Chondrocyte (in vitro differentiated cells): Measurements from ENCODE around the gene HNRNPAB. TPM values are rescaled to one million over a fixed set of nuclear protein-coding genes. Genes with fewer than 3 reads are reported as not detected.

Source experiments
- DNase-seq: peaks from one replicate; pipeline ENCODE4 v3.0.0; 2021; ENCODE audit warnings: mixed read lengths, low spot score
- H3K27ac Mint-ChIP-seq: one replicate; pipeline ENCODE4 v1.8.0; 2021; ENCODE audit warnings: mild to moderate bottlenecking, moderate library complexity, mixed read lengths; ENCODE audit not compliant: unreplicated experiment
- H3K27me3 Mint-ChIP-seq: 2 replicates; pipeline ENCODE4 v1.8.0; 2021; ENCODE audit warnings: low read depth, mixed read lengths
- H3K36me3 Mint-ChIP-seq: 2 replicates; pipeline ENCODE4 v1.8.0; 2021; ENCODE audit warnings: low read depth, mixed read lengths
- H3K4me1 Mint-ChIP-seq: 2 replicates; pipeline ENCODE4 v1.8.0; 2021; ENCODE audit warnings: low read depth, mild to moderate bottlenecking, mixed read lengths
- H3K4me3 Mint-ChIP-seq: one replicate; pipeline ENCODE4 v1.8.0; 2021; ENCODE audit warnings: mild to moderate bottlenecking, moderate library complexity, mixed read lengths; ENCODE audit not compliant: unreplicated experiment
- H3K9me3 Mint-ChIP-seq: 2 replicates; pipeline ENCODE4 v1.8.0; 2021; ENCODE audit warnings: low read depth, mixed read lengths
- total RNA-seq: library from RNA; stranded (reverse); gene quantifications from 3 replicates; pipeline ENCODE4 v1.2.1, GENCODE V29; 2021
- TF ChIP-seq, protein P1 (sequence below): fragments of 200-600 bp; sonication (generic); IDR thresholded peaks from 2 replicates; pipeline ENCODE4 v1.5.0; 2021; ENCODE audit warnings: antibody characterized with exemption, mild to moderate bottlenecking, moderate library complexity

The HNRNPAB gene
- total RNA-seq, 1 donor from 2014 or later, result 156 TPM

DNA sequence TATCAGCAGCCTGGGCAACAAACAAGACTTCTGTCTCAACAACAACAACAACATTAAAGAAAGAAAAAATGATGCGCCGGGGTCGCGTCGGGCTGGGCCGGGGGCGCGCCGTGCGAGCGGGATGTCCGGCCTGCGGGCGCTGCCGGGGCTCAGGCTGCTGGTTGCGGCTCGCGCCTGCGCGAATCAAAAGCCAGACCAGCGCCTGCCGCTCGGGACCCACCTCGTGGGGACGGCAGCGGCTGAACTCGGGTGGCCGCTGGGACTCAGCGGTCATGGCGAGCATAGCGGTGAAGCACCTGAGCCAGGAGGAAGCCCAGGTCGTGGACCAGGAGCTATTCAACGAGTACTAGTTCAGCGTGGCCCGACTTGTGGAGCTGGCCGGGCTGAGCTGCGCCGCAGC lies 38.8 kb upstream of the HNRNPAB start:
- Mint-ChIP-seq H3K27ac (no peak overlapping the region), H3K36me3 (no peaks in the 10 kb centered on the region), H3K9me3 (no peaks in the 10 kb centered on the region), H3K4me1 (peaks cover 6% of the 10 kb centered on the region), H3K4me3 (no peak overlapping the region), H3K27me3 (peaks cover 12% of the 10 kb centered on the region)
- TF ChIP-seq, protein P1, sequence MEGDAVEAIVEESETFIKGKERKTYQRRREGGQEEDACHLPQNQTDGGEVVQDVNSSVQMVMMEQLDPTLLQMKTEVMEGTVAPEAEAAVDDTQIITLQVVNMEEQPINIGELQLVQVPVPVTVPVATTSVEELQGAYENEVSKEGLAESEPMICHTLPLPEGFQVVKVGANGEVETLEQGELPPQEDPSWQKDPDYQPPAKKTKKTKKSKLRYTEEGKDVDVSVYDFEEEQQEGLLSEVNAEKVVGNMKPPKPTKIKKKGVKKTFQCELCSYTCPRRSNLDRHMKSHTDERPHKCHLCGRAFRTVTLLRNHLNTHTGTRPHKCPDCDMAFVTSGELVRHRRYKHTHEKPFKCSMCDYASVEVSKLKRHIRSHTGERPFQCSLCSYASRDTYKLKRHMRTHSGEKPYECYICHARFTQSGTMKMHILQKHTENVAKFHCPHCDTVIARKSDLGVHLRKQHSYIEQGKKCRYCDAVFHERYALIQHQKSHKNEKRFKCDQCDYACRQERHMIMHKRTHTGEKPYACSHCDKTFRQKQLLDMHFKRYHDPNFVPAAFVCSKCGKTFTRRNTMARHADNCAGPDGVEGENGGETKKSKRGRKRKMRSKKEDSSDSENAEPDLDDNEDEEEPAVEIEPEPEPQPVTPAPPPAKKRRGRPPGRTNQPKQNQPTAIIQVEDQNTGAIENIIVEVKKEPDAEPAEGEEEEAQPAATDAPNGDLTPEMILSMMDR, result no peak
- DNase-seq, result no peak

DNA sequence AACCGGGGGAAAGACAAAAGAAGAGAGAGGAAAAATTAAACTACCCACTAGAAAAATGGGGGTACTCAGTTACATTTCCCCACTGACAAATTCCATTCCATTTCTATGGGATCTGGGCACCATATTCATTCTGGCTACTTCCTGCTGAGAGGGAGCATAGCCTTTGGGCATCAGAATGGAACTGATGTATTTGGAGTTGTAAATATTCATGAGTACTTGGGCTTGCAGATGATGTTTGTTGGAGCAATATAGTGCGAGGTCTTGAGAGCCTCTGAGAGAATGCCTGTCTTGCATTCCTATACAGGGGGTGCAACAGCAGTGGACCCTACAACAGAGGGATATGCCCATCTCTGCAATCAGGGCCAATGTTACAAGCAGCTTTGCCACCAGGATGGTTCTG lies 33.9 kb upstream of the HNRNPAB start:
- H3K27ac Mint-ChIP-seq, result no peak overlapping the region
- no peaks in the 10 kb centered on the region for H3K27me3 Mint-ChIP-seq
- no peaks in the 10 kb centered on the region for H3K9me3 Mint-ChIP-seq
- TF ChIP-seq, protein P1, result no peak
- H3K4me1 Mint-ChIP-seq, result no peaks in the 10 kb centered on the region
- no peak overlapping the region for H3K4me3 Mint-ChIP-seq
- DNase-seq, result no peak
- H3K36me3 Mint-ChIP-seq, result no peaks in the 10 kb centered on the region

DNA sequence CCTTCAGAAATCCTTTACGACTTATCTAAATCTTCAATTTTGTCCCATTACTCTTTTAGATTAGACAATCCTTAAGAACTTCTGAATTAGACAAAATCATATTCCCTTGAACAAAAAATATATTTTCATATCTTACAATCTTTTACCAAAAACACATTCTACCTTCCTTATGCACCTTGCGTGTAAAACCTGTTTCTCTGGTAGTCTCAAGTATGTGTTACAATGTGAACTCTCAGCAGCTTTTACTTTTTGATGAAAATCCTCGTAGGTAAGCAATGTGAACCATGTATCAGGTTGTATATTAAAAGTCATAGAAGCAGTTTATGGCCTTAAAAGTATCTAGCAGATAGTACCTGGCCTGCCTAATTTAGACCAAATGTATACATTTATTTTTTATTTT lies 29.9 kb upstream of the HNRNPAB start:
- Mint-ChIP-seq H3K27me3 (no peaks in the 10 kb centered on the region), H3K36me3 (peaks cover 1% of the 10 kb centered on the region), H3K4me3 (no peak overlapping the region), H3K27ac (no peak overlapping the region), H3K9me3 (peaks cover 5% of the 10 kb centered on the region), H3K4me1 (no peaks in the 10 kb centered on the region)
- TF ChIP-seq, protein P1, result no peak
- no peak for DNase-seq

DNA sequence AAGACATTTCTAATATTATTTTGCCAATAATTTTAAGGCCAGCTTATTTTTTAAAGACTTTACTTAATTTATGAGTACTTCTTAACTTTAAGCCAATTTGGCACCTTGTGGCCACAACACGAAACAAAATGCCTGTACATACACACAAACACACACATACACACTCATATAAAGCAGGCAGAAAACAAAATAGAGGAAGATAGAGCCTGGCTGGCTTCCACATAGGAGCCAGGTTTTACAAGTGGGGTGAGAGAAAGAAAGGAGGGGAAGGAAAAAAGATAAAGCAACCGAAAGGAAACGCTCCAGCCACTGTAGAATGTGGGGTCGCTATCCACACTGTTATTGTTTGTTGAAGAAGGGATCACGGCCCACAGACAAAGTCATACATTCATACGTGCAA lies 27.5 kb upstream of the HNRNPAB start:
- Mint-ChIP-seq H3K27ac (no peak overlapping the region), H3K36me3 (peaks cover 1% of the 10 kb centered on the region), H3K4me3 (no peak overlapping the region), H3K27me3 (peaks cover 3% of the 10 kb centered on the region), H3K9me3 (peaks cover 9% of the 10 kb centered on the region), H3K4me1 (no peaks in the 10 kb centered on the region)
- DNase-seq, result no peak
- TF ChIP-seq, protein P1, result no peak

DNA sequence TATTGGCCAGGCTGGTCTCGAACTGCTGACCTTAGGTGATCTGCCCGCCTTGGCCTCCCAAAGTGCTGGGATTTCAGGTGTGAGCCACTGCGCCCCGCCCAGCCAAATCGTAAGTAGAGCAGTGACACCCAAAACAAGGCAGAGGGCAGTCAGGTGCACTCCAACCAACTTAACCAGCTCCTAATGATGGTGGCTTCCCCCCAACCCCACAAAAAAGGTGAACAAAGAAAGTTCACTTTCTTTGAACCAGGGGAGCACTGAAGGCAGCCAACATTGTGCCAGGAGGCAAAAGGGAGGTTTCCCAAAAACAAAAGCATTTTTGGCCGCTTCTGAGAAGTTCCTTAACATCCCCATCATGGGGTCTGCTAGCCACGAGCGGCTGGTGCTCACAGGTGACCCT lies 26.8 kb upstream of the HNRNPAB start:
- TF ChIP-seq, protein P1, result no peak
- Mint-ChIP-seq H3K9me3 (peaks cover 9% of the 10 kb centered on the region), H3K4me1 (no peaks in the 10 kb centered on the region), H3K27ac (no peak overlapping the region), H3K4me3 (no peak overlapping the region), H3K27me3 (peaks cover 3% of the 10 kb centered on the region), H3K36me3 (peaks cover 1% of the 10 kb centered on the region)
- DNase-seq, result no peak
